Tibial nerve (tissue), 3 donors: ENCODE results near the gene CCDC27.

ENCODE experiments used
- POLR2A ChIP-seq, 2 donors: fragments of 450-650 bp; IDR thresholded peaks; one replicate each; pipeline ENCODE4 v1.6.1; 2017; ENCODE audit warnings: antibody characterized with exemption in 2 of 2, mild to moderate bottlenecking in 2 of 2, moderate library complexity in 2 of 2
- TF ChIP-seq, protein P1 (sequence below), 5 experiments: fragments of 200-600 bp in 3 of 5; fragments of 450-650 bp in 2 of 5; sonication (generic) in 3 of 5; IDR thresholded peaks; one replicate each; pipeline ENCODE4 v1.5.1; 2016 to 2019; ENCODE audit warnings: antibody characterized with exemption in 5 of 5, mild to moderate bottlenecking in 3 of 5, moderate library complexity in 2 of 5

DNA sequence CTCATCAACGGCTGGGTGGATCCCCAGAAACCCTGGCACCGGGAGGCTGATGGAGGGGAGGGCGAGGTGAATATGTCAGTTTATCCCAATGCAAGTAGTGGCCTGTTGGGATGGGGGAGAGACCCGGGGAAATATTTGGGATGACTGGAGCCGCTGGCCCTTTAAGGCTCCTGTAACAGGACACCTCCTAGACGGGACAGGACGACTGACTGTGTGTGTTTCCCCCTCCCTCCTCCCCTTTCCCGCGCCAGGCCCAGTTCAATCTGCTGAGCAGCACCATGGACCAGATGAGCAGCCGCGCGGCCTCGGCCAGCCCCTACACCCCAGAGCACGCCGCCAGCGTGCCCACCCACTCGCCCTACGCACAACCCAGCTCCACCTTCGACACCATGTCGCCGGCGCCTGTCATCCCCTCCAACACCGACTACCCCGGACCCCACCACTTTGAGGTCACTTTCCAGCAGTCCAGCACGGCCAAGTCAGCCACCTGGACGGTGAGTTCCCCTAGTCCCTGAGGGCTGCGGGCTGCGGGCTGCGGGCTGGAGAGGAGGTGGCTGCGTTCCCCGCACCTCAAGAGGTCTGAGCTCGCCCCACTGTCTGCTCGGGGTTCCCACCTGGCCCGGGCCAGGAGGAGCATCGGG lies 44.8 kb upstream of the CCDC27 start:
- TF ChIP-seq, protein P1, sequence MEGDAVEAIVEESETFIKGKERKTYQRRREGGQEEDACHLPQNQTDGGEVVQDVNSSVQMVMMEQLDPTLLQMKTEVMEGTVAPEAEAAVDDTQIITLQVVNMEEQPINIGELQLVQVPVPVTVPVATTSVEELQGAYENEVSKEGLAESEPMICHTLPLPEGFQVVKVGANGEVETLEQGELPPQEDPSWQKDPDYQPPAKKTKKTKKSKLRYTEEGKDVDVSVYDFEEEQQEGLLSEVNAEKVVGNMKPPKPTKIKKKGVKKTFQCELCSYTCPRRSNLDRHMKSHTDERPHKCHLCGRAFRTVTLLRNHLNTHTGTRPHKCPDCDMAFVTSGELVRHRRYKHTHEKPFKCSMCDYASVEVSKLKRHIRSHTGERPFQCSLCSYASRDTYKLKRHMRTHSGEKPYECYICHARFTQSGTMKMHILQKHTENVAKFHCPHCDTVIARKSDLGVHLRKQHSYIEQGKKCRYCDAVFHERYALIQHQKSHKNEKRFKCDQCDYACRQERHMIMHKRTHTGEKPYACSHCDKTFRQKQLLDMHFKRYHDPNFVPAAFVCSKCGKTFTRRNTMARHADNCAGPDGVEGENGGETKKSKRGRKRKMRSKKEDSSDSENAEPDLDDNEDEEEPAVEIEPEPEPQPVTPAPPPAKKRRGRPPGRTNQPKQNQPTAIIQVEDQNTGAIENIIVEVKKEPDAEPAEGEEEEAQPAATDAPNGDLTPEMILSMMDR (IDR thresholded peaks at IDR 0.05): no peak
- no peak for TF ChIP-seq POLR2A (IDR thresholded peaks at IDR 0.05)
